Tibial artery (tissue), 4 donors: Measurements from ENCODE around the gene BABAM1.
A peak's percentile ranks its signal among the peaks of the same experiment; 100 is the strongest.

ENCODE experiments used
- DNase-seq, 2 donors: peaks; one replicate each; pipeline ENCODE4 v3.0.0-alpha.2; 2019
- H3K27ac ChIP-seq, 2 donors: fragments of 200-600 bp; sonication (generic) in 1 of 2; 1 replicate in 1 of 2; 2 replicates in 1 of 2; pipeline ENCODE4 v1.5.1; 2018 to 2019; ENCODE audit warnings: mild to moderate bottlenecking in 1 of 2
- H3K27me3 ChIP-seq, 2 donors: fragments of 200-600 bp; sonication (generic) in 1 of 2; one replicate each; pipeline versions ENCODE4 v1.5.1 to v1.6.0; 2016 to 2019
- H3K36me3 ChIP-seq, 3 donors: fragments of 200-600 bp; sonication (generic) in 2 of 3; one replicate each; pipeline ENCODE4 v1.5.1; 2016 to 2019; ENCODE audit warnings: mild to moderate bottlenecking in 2 of 3
- H3K4me1 ChIP-seq, 4 donors: fragments of 200-600 bp; sonication (generic) in 2 of 4; 1 replicate in 3 of 4; 2 replicates in 1 of 4; pipeline ENCODE4 v1.5.1; 2016 to 2019
- H3K4me3 ChIP-seq, 2 donors: fragments of 200-600 bp; sonication (generic) in 1 of 2; 1 replicate in 1 of 2; 2 replicates in 1 of 2; pipeline ENCODE4 v1.5.1; 2018 to 2019; ENCODE audit warnings: mild to moderate bottlenecking in 2 of 2
- H3K9me3 ChIP-seq, 3 donors: fragments of 200-600 bp; sonication (generic) in 1 of 3; one replicate each; pipeline ENCODE4 v1.5.1; 2016 to 2019
- CTCF ChIP-seq, 2 experiments: fragments of 200-600 bp in 1 of 2; fragments of 450-650 bp in 1 of 2; IDR thresholded peaks; one replicate each; pipeline ENCODE4 v1.5.1; 2017 to 2019; ENCODE audit warnings: antibody characterized with exemption in 2 of 2, mild to moderate bottlenecking in 1 of 2, moderate library complexity in 1 of 2
- intact Hi-C: fragments of 100-400 bp; cut with DNase I; formaldehyde crosslinking; loops from one replicate; pipeline ENCODE4 v1.15.0; 2023; ENCODE audit warnings: low total_unique reads

The BABAM1 gene

DNA sequence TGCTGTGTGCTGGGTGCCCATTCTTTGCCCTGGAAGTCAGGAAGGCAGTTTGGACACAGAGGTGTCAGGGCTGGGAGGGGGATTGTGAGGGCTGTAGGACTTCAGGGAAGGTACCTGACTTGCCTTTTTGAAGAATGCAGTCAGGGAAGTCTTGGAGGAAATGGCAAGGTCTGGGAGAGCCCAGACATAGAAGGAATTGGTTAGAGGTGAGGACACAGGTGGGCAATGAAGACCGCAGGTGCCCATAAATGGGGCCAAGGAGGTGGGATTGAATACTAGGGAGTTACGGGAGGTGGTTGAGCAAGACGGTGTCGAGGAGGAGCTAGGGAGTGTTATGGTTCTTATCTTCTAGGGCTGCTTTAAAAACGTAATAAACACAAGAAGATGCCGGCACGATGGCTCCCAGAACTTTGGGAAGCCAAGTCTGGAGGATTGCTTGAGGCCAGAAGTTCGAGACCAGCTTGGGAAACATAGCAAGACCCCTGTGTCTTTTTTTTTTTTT lies 40.7 kb downstream of the BABAM1 start:
- TF ChIP-seq CTCF (IDR thresholded peaks at IDR 0.05) = no peak
- peaks cover 0 to 14% (median 0%) of the 10 kb centered on the region in 3 donors for H3K36me3 ChIP-seq
- intact Hi-C loops = no loop called here
- H3K4me3 ChIP-seq = no peak overlapping the region
- H3K4me1 ChIP-seq = peaks cover 0 to 78% (median 55%) of the 10 kb centered on the region in 4 donors
- no peaks in the 10 kb centered on the region for H3K27me3 ChIP-seq
- H3K9me3 ChIP-seq = no peaks in the 10 kb centered on the region
- DNase-seq = no peak
- no peak overlapping the region for H3K27ac ChIP-seq

- no peak for TF ChIP-seq CTCF (IDR thresholded peaks at IDR 0.05)
- Histone ChIP-seq H3K9me3 (no peaks in the 10 kb centered on the region), H3K4me1 (peaks cover 0 to 66% (median 45%) of the 10 kb centered on the region in 4 donors), H3K27me3 (no peaks in the 10 kb centered on the region), H3K36me3 (peaks cover 6 to 25% (median 11%) of the 10 kb centered on the region in 3 donors), H3K4me3 (peak within 1 kb of the TSS; percentile 71 to 96), H3K27ac (peak within 1 kb of the TSS; percentile 79 to 87)
- intact Hi-C loops = no loop called here
- DNase-seq = peak; percentile 100
Measured at GRCh38 chr19:17309198-17309964, 42.1 kb downstream of the BABAM1 start, which contains the start of gene DDA1. TSS of gene DDA1 (plus strand) at chr19:17309563. CDS start at chr19:17309655, 92 bp downstream.

DNA sequence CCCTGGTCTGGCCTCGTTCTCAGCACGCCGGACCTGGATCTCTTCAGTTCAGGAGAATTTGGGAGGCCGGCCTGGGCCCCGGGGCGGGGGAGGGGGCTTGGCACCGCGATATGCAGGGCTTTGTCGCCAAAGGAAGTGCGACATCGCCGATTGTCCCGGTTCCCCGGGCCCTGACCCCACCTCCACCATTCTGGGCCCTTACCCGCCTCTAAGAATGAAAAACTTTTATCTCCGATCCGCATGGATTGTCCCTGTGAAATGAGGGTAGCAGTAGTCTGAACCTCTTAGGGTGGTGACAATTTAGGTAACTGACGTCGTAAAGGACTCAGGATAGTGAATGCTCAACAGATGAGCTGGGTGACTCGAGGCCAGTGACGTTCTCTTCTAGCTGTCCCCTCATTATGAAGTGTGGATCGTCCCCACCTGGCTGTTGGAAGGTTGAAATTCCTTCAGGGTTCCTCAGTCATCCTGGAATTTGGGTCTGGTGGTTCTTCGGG lies 42.8 kb downstream of the BABAM1 start:
- Histone ChIP-seq H3K36me3 (peaks cover 6 to 31% (median 16%) of the 10 kb centered on the region in 3 donors), H3K27me3 (no peaks in the 10 kb centered on the region), H3K9me3 (no peaks in the 10 kb centered on the region), H3K4me1 (peaks cover 0 to 59% (median 40%) of the 10 kb centered on the region in 4 donors), H3K27ac (peak overlapping the region; percentile 79 to 87), H3K4me3 (peak overlapping the region; percentile 71 to 96)
- intact Hi-C loops = no loop called here
- TF ChIP-seq CTCF (IDR thresholded peaks at IDR 0.05) = no peak
- no peak for DNase-seq

GRCh38 chr19:17311455-17312188 lies 44.4 kb downstream of the BABAM1 start:
- Histone ChIP-seq H3K9me3 (no peaks in the 10 kb centered on the region), H3K27ac (no peak overlapping the region), H3K27me3 (no peaks in the 10 kb centered on the region), H3K4me1 (peaks cover 0 to 49% (median 33%) of the 10 kb centered on the region in 4 donors), H3K4me3 (no peak overlapping the region), H3K36me3 (peaks cover 19 to 45% (median 30%) of the 10 kb centered on the region in 3 donors)
- no peak for DNase-seq
- TF ChIP-seq CTCF (IDR thresholded peaks at IDR 0.05) = no peak
- intact Hi-C loops = no loop called here

DNA sequence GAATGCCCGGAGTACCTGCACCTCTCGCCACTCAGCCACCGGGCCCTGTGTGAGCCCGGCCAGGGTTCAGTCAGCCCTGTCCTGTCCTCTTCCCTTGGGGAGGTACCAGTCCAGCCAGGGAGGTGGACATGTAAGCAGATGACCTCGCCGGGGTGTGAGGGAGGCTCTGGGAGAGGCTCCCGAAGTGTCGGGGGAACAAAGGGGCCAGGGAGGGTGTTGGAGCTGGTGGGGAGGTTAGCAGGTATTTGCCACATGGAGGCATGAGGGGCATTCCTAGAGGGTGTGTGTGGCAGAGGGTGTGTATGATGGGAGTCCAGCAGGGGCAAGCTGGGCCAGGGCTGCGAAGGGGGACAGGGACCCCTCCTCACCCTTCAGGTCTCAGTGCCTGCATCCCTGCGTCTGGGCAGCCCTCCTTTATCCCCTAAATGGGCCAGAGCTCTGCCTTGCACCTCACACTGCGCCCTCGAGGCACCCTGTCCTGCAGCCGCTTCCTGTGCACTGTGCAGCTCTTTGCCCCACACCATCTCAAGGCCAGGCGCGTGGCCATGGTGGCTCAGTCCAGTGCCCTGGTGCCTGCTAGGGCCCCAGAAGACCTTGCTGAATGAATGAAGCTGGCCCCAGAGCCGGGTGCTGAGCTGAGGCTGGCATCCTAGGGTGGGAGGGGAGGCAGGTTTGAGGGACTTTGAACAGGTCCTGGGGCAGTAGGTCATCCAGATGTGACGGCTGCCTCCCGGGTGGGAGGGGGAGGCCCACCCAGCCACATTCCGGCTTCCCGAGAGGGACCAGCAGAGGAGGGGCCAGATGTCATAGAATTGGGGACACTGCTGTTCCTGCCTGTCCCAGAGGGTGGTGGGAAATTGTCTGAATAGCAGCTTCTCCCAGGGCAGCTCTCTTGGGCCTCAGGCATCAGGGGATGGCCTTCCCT lies 45.2 kb downstream of the BABAM1 start:
- Histone ChIP-seq H3K27ac (no peak overlapping the region), H3K27me3 (no peaks in the 10 kb centered on the region), H3K4me3 (no peak overlapping the region), H3K9me3 (no peaks in the 10 kb centered on the region), H3K4me1 (peaks cover 0 to 40% (median 27%) of the 10 kb centered on the region in 4 donors), H3K36me3 (peaks cover 22 to 53% (median 32%) of the 10 kb centered on the region in 3 donors)
- intact Hi-C loops = no loop called here
- no peak for TF ChIP-seq CTCF (IDR thresholded peaks at IDR 0.05)
- DNase-seq = no peak
